Measurements from ENCODE around the gene SMO. TPM values are rescaled to one million over a fixed set of nuclear protein-coding genes. Genes with fewer than 3 reads are reported as not detected.

Gene SMO
- total and polyA plus RNA-seq, 9 of the 15 experiments (the other 6 are each of a cell fraction or from before 2014, with no cell fraction given), result 0.05 to 0.13 (median 0.10) TPM; not detected in 5

GRCh38 chr7:129144095-129144833, 44.2 kb upstream of the SMO start, which contains the start of gene TSPAN33 (continued):
- peak; percentile 42; the same call in 1 of the 2 replicates for TF ChIP-seq TFAP4 (CRISPR knock-in tag; IDR thresholded peaks at IDR 0.05; ENCODE audit: borderline replicate concordance)
- no peak for TF ChIP-seq ZBTB11 (CRISPR knock-in tag; IDR thresholded peaks at IDR 0.05)
- no peak for TF ChIP-seq XRCC5 (IDR thresholded peaks at IDR 0.05; ENCODE audit: low read depth, low read length)
- no peak for TF ChIP-seq SMAD4 (CRISPR knock-in tag; conservative IDR thresholded peaks at IDR 0.05)
- no peak for TF ChIP-seq CREB1 (IDR thresholded peaks at IDR 0.05)
- TF ChIP-seq CREB1 (CRISPR knock-in tag; IDR thresholded peaks at IDR 0.05), result no peak
- TF ChIP-seq NFYB (IDR thresholded peaks at IDR 0.05; ENCODE audit: extremely low read depth, insufficient read length), result peak; percentile 84
- TF ChIP-seq ZBTB12 (CRISPR knock-in tag; IDR thresholded peaks at IDR 0.05), result no peak
- TF ChIP-seq PTRF (tag; IDR thresholded peaks at IDR 0.05), result no peak
- TF ChIP-seq ZNF316 (IDR thresholded peaks at IDR 0.05), result no peak
- no peak for TF ChIP-seq ZEB2 (IDR thresholded peaks at IDR 0.05)
- TF ChIP-seq FOS (IDR thresholded peaks at IDR 0.05; ENCODE audit: extremely low read depth, insufficient read length), result peak; percentile 79
- no peak for TF ChIP-seq MEIS2 (IDR thresholded peaks at IDR 0.05; ENCODE audit: partially characterized antibody)
- 0 out of 2 replicates have a peak, but pooled peaks have one; percentile 34 for TF ChIP-seq ERF (CRISPR knock-in tag; IDR thresholded peaks at IDR 0.05)
- TF ChIP-seq MYC (IDR thresholded peaks at IDR 0.05; ENCODE audit: low read depth, low read length), result no peak
- no peak for TF ChIP-seq MYC (CRISPR knock-in tag; IDR thresholded peaks at IDR 0.05; ENCODE audit: borderline replicate concordance, low read depth)
- TF ChIP-seq MIER1 (IDR thresholded peaks at IDR 0.05; ENCODE audit: low read depth), result no peak
- no peak for TF ChIP-seq RBM39 (optimal IDR thresholded peaks at IDR 0.05; ENCODE audit: low read depth, low read length)
- no peak for TF ChIP-seq DMBX1 (CRISPR knock-in tag; IDR thresholded peaks at IDR 0.05; ENCODE audit: borderline replicate concordance)
- peak; percentile 56 for TF ChIP-seq CEBPB (tag; IDR thresholded peaks at IDR 0.05)
- no peak for TF ChIP-seq SRSF7 (optimal IDR thresholded peaks at IDR 0.05; ENCODE audit: low read depth, low read length)
- no peak for TF ChIP-seq TCF7L2 (IDR thresholded peaks at IDR 0.05; ENCODE audit: low read depth, low read length)
- TF ChIP-seq SP2 (IDR thresholded peaks at IDR 0.05; ENCODE audit: extremely low read depth, low read depth, low read length, poor library complexity, severe bottlenecking), result peak; percentile 48
- TF ChIP-seq POLR2A (conservative IDR thresholded peaks at IDR 0.05), result no peak

Measured in K562 (cell line).